Vagina (tissue), 2 donors: ENCODE results near the gene IL17D.
"Not testable (repeated sequence)": the region's sequence is repeated elsewhere in the genome, so short reads cannot be mapped to it uniquely, and the experiment has no call there.

Experiments
- POLR2A ChIP-seq, 2 donors: fragments of 450-650 bp; IDR thresholded peaks; one replicate each; pipeline ENCODE4 v1.6.1; 2017; ENCODE audit warnings: antibody characterized with exemption in 2 of 2, mild to moderate bottlenecking in 2 of 2, moderate library complexity in 2 of 2
- POLR2AphosphoS5 ChIP-seq, 2 donors: sonication (generic); formaldehyde crosslinking; IDR thresholded peaks; one replicate each; pipeline ENCODE4 v1.9.0; 2017; ENCODE audit warnings: antibody characterized with exemption in 2 of 2, mild to moderate bottlenecking in 2 of 2, low read depth in 1 of 2; ENCODE audit not compliant: insufficient read depth in 1 of 2
- TF ChIP-seq, protein P1 (sequence below), 3 experiments: fragments of 450-650 bp in 2 of 3; fragments of 200-600 bp in 1 of 3; sonication (generic) in 1 of 3; IDR thresholded peaks; one replicate each; pipeline ENCODE4 v1.5.1; 2017 to 2019; ENCODE audit warnings: antibody characterized with exemption in 3 of 3, mild to moderate bottlenecking in 2 of 3, moderate library complexity in 2 of 3

- TF ChIP-seq, protein P1, sequence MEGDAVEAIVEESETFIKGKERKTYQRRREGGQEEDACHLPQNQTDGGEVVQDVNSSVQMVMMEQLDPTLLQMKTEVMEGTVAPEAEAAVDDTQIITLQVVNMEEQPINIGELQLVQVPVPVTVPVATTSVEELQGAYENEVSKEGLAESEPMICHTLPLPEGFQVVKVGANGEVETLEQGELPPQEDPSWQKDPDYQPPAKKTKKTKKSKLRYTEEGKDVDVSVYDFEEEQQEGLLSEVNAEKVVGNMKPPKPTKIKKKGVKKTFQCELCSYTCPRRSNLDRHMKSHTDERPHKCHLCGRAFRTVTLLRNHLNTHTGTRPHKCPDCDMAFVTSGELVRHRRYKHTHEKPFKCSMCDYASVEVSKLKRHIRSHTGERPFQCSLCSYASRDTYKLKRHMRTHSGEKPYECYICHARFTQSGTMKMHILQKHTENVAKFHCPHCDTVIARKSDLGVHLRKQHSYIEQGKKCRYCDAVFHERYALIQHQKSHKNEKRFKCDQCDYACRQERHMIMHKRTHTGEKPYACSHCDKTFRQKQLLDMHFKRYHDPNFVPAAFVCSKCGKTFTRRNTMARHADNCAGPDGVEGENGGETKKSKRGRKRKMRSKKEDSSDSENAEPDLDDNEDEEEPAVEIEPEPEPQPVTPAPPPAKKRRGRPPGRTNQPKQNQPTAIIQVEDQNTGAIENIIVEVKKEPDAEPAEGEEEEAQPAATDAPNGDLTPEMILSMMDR (IDR thresholded peaks at IDR 0.05), result not testable (repeated sequence)
- TF ChIP-seq POLR2A (IDR thresholded peaks at IDR 0.05); POLR2AphosphoS5 (IDR thresholded peaks at IDR 0.05; ENCODE audit: insufficient read depth in 1 of 2, low read depth in 1 of 2): not testable (repeated sequence)
Observed at GRCh38 chr13:20681481-20681880, 22.0 kb upstream of the IL17D start.
